ENCODE results near the gene RAB34.

The RAB34 gene

GRCh38 chr17:28751600-28752366 lies 34.1 kb upstream of the RAB34 start:
- Histone ChIP-seq H3K4me1 (ENCODE audit: control insufficient read depth, insufficient read depth, low read length) (peaks cover 12% of the 10 kb centered on the region), H3K27me3 (replicated peaks; ENCODE audit: control insufficient read depth, insufficient read depth, low read length) (no peaks in the 10 kb centered on the region), H3K9ac (ENCODE audit: low read length) (no peak overlapping the region), H3K9me3 (ENCODE audit: control insufficient read depth, low read length) (no peaks in the 10 kb centered on the region), H3K4me3 (ENCODE audit: low read length) (no peak overlapping the region), H3K36me3 (ENCODE audit: control insufficient read depth, insufficient read depth, low read length, severe bottlenecking) (peaks cover 36% of the 10 kb centered on the region)
- DNase-seq (ENCODE audit: low read depth): no peak

DNA sequence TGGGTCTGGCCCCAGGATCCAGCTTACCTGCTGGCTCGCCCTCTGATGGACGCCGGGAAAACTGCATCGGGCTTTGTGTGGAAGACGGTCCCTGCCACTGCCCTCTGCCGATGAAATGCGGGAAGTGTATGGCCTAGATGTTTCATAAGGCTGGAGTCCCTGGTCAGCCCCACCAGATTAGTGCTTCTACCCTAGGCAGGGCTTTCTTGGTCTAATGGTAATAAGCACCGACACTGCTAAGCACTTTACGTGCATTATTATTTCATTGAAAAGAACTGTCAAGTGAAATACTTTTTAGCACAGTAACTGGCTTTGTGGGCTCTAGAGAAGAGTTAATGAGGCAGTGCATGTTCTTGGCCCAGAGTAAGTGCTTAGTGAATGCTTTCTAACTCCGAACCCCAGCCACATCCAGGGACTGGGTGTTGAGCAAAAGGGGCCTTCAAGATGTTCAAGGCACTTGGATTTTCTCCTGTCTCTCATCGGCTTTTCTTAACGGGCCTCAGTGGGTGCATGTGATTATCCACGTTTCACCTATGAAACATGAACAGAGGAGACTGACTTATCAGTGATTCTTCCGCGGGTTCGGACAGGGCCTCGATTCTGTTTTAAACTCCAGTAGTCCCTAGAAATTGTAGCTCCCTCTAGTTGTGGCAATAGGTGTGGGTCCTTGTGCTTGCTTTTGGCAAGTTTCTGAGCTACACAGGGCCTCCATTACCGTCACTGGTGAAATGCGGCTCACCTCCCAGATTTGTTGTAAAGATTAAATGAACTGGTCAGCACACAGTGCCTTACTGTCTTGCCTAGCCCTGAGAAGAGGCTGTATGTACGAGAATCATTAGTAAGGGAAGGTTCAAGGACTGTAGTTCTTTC lies 32.7 kb upstream of the RAB34 start:
- peaks cover 25% of the 10 kb centered on the region for H3K4me1 ChIP-seq (ENCODE audit: control insufficient read depth, insufficient read depth, low read length)
- no peak overlapping the region for H3K4me3 ChIP-seq (ENCODE audit: low read length)
- no peaks in the 10 kb centered on the region for H3K27me3 ChIP-seq (replicated peaks; ENCODE audit: control insufficient read depth, insufficient read depth, low read length)
- peak; percentile 98 for DNase-seq (ENCODE audit: low read depth)
- no peaks in the 10 kb centered on the region for H3K9me3 ChIP-seq (ENCODE audit: control insufficient read depth, low read length)
- H3K9ac ChIP-seq (ENCODE audit: low read length): peak overlapping the region; percentile 65
- H3K36me3 ChIP-seq (ENCODE audit: control insufficient read depth, insufficient read depth, low read length, severe bottlenecking): peaks cover 26% of the 10 kb centered on the region

DNA sequence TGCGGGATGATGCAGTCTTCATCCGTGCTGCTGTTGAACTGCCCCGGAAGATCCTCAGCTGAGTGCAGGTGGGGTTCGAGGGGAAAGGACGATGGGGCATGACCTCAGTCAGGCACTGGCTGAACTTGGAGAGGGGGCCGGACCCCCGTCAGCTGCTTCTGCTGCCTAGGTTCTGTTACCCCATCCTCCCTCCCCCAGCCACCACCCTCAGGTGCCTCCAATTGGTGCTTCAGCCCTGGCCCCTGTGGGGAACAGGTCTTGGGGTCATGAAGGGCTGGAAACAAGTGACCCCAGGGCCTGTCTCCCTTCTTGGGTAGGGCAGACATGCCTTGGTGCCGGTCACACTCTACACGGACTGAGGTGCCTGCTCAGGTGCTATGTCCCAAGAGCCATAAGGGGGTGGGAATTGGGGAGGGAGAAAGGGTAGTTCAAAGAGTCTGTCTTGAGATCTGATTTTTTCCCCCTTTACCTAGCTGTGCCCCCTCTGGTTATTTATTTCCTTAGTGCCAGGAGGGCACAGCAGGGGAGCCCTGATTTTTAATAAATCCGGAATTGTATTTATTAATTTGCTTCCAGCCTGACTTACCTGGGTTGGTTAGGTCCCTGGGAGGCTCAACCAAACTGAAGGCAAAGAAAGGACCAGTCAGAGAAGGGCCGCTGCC lies 32.0 kb upstream of the RAB34 start:
- Histone ChIP-seq H3K4me1 (ENCODE audit: control insufficient read depth, insufficient read depth, low read length) (peaks cover 26% of the 10 kb centered on the region), H3K27me3 (replicated peaks; ENCODE audit: control insufficient read depth, insufficient read depth, low read length) (no peaks in the 10 kb centered on the region), H3K36me3 (ENCODE audit: control insufficient read depth, insufficient read depth, low read length, severe bottlenecking) (peaks cover 23% of the 10 kb centered on the region), H3K9me3 (ENCODE audit: control insufficient read depth, low read length) (no peaks in the 10 kb centered on the region), H3K4me3 (ENCODE audit: low read length) (no peak overlapping the region), H3K9ac (ENCODE audit: low read length) (peak overlapping the region; percentile 65)
- no peak for DNase-seq (ENCODE audit: low read depth)

DNA sequence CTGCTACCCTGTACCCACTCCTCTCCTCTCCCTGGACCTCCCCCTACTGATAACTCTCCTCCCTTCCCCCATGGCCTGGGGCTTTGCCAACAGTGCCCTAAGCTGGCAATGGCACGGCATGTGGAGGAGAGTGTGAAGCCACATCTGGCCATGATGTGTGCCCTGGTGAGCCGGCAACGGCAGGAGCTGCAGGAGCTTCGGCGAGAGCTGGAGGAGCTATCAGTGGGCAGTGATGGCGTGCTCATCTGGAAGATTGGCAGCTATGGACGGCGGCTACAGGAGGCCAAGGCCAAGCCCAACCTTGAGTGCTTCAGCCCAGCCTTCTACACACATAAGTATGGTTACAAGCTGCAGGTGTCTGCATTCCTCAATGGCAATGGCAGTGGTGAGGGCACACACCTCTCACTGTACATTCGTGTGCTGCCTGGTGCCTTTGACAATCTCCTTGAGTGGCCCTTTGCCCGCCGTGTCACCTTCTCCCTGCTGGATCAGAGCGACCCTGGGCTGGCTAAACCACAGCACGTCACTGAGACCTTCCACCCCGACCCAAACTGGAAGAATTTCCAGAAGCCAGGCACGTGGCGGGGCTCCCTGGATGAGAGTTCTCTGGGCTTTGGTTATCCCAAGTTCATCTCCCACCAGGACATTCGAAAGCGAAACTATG lies 31.3 kb upstream of the RAB34 start:
- Histone ChIP-seq H3K9ac (ENCODE audit: low read length) (no peak overlapping the region), H3K36me3 (ENCODE audit: control insufficient read depth, insufficient read depth, low read length, severe bottlenecking) (peaks cover 23% of the 10 kb centered on the region), H3K9me3 (ENCODE audit: control insufficient read depth, low read length) (no peaks in the 10 kb centered on the region), H3K4me1 (ENCODE audit: control insufficient read depth, insufficient read depth, low read length) (peaks cover 26% of the 10 kb centered on the region), H3K27me3 (replicated peaks; ENCODE audit: control insufficient read depth, insufficient read depth, low read length) (no peaks in the 10 kb centered on the region), H3K4me3 (ENCODE audit: low read length) (no peak overlapping the region)
- DNase-seq (ENCODE audit: low read depth): no peak

GRCh38 chr17:28747801-28748750 lies 30.4 kb upstream of the RAB34 start:
- Histone ChIP-seq H3K9me3 (ENCODE audit: control insufficient read depth, low read length) (no peaks in the 10 kb centered on the region), H3K27me3 (replicated peaks; ENCODE audit: control insufficient read depth, insufficient read depth, low read length) (no peaks in the 10 kb centered on the region), H3K4me3 (ENCODE audit: low read length) (no peak overlapping the region), H3K4me1 (ENCODE audit: control insufficient read depth, insufficient read depth, low read length) (peaks cover 29% of the 10 kb centered on the region), H3K9ac (ENCODE audit: low read length) (no peak overlapping the region), H3K36me3 (ENCODE audit: control insufficient read depth, insufficient read depth, low read length, severe bottlenecking) (peaks cover 23% of the 10 kb centered on the region)
- DNase-seq (ENCODE audit: low read depth): no peak

DNA sequence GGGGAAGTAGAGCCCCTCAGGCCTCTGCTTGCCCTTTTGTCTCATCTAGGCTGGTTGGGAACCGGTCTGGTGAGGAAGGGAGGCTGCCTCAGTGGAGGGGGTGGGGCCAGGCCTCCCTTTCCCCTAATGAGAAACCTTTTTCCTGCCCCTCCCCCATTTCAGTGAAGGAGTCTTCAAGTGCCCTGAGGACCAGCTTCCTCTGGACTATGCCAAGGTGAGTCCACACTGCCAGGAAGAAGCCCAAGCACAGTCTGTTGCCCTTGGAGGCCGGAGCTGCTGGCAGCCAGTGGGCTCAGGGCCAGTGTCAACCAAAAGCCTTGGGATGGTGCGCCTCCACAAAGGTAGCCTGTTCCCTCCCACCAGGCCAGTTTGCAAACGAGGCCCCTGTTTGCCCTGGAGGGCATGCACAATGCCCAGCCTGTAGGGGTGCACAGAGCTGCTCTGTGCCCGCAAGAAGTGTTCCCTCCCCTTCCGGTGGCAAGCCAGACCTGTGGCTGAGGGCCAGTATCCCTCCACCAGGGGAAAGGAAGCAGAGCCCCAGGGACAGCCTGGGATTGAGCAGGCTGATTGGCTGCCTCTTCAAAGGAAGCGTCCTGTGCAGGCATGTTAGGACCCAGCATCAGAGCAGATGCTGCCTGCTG lies 29.5 kb upstream of the RAB34 start:
- peaks cover 36% of the 10 kb centered on the region for H3K4me1 ChIP-seq (ENCODE audit: control insufficient read depth, insufficient read depth, low read length)

DNA sequence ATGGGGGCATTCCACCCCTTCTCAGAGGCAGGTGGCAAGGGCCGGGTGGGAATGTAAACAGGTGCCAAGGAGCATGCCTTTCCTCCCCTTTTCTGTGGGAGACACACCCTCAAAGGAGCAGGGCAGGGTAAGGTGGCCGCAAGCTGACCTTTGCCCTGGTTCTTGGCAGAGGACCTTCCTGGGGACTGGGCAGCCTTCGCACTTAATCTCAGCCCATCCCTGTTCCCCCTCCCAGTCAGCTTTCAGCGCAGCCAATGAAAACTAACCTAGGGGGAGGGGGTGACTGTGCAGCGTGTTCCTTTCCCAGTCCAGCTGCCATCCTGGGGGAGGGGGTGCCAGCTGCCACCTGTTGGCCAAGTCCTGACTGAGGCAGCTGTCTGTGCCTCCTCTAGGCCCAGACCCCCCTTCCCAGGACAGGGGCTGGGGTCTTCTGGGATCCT lies 29.0 kb upstream of the RAB34 start:
- Histone ChIP-seq H3K27me3 (replicated peaks; ENCODE audit: control insufficient read depth, insufficient read depth, low read length) (no peaks in the 10 kb centered on the region), H3K4me1 (ENCODE audit: control insufficient read depth, insufficient read depth, low read length) (peaks cover 36% of the 10 kb centered on the region), H3K9me3 (ENCODE audit: control insufficient read depth, low read length) (no peaks in the 10 kb centered on the region), H3K9ac (ENCODE audit: low read length) (no peak overlapping the region), H3K4me3 (ENCODE audit: low read length) (peak overlapping the region; percentile 84), H3K36me3 (ENCODE audit: control insufficient read depth, insufficient read depth, low read length, severe bottlenecking) (peaks cover 23% of the 10 kb centered on the region)
- DNase-seq (ENCODE audit: low read depth): no peak

More for the DNA sequence above, 29.5 kb upstream of the RAB34 start:
- H3K9ac ChIP-seq (ENCODE audit: low read length): no peak overlapping the region
- H3K36me3 ChIP-seq (ENCODE audit: control insufficient read depth, insufficient read depth, low read length, severe bottlenecking): peaks cover 23% of the 10 kb centered on the region
- no peaks in the 10 kb centered on the region for H3K27me3 ChIP-seq (replicated peaks; ENCODE audit: control insufficient read depth, insufficient read depth, low read length)
- DNase-seq (ENCODE audit: low read depth): no peak
- no peak overlapping the region for H3K4me3 ChIP-seq (ENCODE audit: low read length)
- no peaks in the 10 kb centered on the region for H3K9me3 ChIP-seq (ENCODE audit: control insufficient read depth, low read length)

- Histone ChIP-seq H3K9me3 (ENCODE audit: control insufficient read depth, low read length) (no peaks in the 10 kb centered on the region), H3K4me1 (ENCODE audit: control insufficient read depth, insufficient read depth, low read length) (peaks cover 36% of the 10 kb centered on the region), H3K9ac (ENCODE audit: low read length) (peak overlapping the region; percentile 87), H3K36me3 (ENCODE audit: control insufficient read depth, insufficient read depth, low read length, severe bottlenecking) (peaks cover 23% of the 10 kb centered on the region), H3K4me3 (ENCODE audit: low read length) (peak overlapping the region; percentile 84), H3K27me3 (replicated peaks; ENCODE audit: control insufficient read depth, insufficient read depth, low read length) (no peaks in the 10 kb centered on the region)
- peak; percentile 38 for DNase-seq (ENCODE audit: low read depth)
Observed at GRCh38 chr17:28745786-28746411, 28.2 kb upstream of the RAB34 start.

- peaks cover 30% of the 10 kb centered on the region for H3K4me1 ChIP-seq (ENCODE audit: control insufficient read depth, insufficient read depth, low read length)
- peaks cover 23% of the 10 kb centered on the region for H3K36me3 ChIP-seq (ENCODE audit: control insufficient read depth, insufficient read depth, low read length, severe bottlenecking)
- no peaks in the 10 kb centered on the region for H3K27me3 ChIP-seq (replicated peaks; ENCODE audit: control insufficient read depth, insufficient read depth, low read length)
- DNase-seq (ENCODE audit: low read depth): peak; percentile 74
- peak overlapping the region; percentile 84 for H3K4me3 ChIP-seq (ENCODE audit: low read length)
- H3K9me3 ChIP-seq (ENCODE audit: control insufficient read depth, low read length): no peaks in the 10 kb centered on the region
- H3K9ac ChIP-seq (ENCODE audit: low read length): peak overlapping the region; percentile 87
Observed at GRCh38 chr17:28744972-28745785, 27.5 kb upstream of the RAB34 start.

Measured in adipocyte (in vitro differentiated cells).